ENCODE data around the gene PSD4.

DNA sequence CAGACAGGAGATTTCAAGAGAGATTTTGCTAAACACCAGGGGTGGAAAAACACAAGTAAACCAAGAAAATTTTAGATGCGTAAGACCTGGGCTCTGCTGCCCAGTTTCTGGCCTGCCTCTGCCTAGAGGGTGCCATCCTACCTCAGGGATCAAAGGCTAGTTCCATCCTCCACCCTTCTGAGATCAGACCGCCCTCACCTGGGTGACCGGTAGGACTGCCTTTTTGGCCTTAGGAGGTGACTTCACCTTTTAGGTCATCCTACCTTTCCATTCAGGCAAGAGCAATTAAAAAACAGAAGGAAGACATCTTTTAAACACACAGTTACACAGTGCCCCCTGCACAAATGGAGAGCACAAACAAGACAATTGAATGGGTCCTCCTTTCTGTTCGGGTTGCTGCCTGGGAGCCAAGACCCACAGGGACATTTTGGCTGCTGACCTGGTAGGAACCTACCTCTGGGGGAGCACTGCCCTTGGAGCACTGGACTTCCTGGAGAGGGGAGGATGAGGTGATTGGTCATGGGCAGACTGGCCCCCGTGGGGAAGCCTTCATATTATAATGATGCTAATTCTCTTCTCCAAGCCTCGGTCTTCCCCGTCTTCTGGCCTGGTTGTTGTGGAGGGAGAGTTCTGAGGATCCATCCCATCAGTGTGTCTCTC, 3.1 kb downstream of the PSD4 start:
- TF ChIP-seq POLR2A (IDR thresholded peaks at IDR 0.05; ENCODE audit: low read length) (no peak), RFX5 (IDR thresholded peaks at IDR 0.05) (no peak), ZNF302 (CRISPR knock-in tag; IDR thresholded peaks at IDR 0.05) (no peak), EP300 (IDR thresholded peaks at IDR 0.05) (no peak), RAD21 (conservative IDR thresholded peaks at IDR 0.05 in 1 of 2, IDR thresholded peaks at IDR 0.05 in 1 of 2) (no peak), EHMT2 (IDR thresholded peaks at IDR 0.05; ENCODE audit: low read depth) (no peak), MYC (IDR thresholded peaks at IDR 0.05; ENCODE audit: borderline replicate concordance, low read length) (no peak)
- TF ChIP-seq, protein P1, sequence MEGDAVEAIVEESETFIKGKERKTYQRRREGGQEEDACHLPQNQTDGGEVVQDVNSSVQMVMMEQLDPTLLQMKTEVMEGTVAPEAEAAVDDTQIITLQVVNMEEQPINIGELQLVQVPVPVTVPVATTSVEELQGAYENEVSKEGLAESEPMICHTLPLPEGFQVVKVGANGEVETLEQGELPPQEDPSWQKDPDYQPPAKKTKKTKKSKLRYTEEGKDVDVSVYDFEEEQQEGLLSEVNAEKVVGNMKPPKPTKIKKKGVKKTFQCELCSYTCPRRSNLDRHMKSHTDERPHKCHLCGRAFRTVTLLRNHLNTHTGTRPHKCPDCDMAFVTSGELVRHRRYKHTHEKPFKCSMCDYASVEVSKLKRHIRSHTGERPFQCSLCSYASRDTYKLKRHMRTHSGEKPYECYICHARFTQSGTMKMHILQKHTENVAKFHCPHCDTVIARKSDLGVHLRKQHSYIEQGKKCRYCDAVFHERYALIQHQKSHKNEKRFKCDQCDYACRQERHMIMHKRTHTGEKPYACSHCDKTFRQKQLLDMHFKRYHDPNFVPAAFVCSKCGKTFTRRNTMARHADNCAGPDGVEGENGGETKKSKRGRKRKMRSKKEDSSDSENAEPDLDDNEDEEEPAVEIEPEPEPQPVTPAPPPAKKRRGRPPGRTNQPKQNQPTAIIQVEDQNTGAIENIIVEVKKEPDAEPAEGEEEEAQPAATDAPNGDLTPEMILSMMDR (IDR thresholded peaks at IDR 0.05), result no peak
- TF ChIP-seq, protein P2, sequence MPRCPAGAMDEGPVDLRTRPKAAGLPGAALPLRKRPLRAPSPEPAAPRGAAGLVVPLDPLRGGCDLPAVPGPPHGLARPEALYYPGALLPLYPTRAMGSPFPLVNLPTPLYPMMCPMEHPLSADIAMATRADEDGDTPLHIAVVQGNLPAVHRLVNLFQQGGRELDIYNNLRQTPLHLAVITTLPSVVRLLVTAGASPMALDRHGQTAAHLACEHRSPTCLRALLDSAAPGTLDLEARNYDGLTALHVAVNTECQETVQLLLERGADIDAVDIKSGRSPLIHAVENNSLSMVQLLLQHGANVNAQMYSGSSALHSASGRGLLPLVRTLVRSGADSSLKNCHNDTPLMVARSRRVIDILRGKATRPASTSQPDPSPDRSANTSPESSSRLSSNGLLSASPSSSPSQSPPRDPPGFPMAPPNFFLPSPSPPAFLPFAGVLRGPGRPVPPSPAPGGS (IDR thresholded peaks at IDR 0.05), result no peak
- TF ChIP-seq, protein P3, sequence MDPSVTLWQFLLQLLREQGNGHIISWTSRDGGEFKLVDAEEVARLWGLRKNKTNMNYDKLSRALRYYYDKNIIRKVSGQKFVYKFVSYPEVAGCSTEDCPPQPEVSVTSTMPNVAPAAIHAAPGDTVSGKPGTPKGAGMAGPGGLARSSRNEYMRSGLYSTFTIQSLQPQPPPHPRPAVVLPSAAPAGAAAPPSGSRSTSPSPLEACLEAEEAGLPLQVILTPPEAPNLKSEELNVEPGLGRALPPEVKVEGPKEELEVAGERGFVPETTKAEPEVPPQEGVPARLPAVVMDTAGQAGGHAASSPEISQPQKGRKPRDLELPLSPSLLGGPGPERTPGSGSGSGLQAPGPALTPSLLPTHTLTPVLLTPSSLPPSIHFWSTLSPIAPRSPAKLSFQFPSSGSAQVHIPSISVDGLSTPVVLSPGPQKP (IDR thresholded peaks at IDR 0.05; ENCODE audit: low read depth, low read length), result no peak
- TF ChIP-seq, protein P4, sequence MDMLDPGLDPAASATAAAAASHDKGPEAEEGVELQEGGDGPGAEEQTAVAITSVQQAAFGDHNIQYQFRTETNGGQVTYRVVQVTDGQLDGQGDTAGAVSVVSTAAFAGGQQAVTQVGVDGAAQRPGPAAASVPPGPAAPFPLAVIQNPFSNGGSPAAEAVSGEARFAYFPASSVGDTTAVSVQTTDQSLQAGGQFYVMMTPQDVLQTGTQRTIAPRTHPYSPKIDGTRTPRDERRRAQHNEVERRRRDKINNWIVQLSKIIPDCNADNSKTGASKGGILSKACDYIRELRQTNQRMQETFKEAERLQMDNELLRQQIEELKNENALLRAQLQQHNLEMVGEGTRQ (IDR thresholded peaks at IDR 0.05), result no peak
- TF ChIP-seq, protein P5, sequence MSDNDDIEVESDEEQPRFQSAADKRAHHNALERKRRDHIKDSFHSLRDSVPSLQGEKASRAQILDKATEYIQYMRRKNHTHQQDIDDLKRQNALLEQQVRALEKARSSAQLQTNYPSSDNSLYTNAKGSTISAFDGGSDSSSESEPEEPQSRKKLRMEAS (IDR thresholded peaks at IDR 0.05), result no peak

Data from A549 (cell line).